HG03457 (cell line): ENCODE measurements around the gene AUP1.
"Not testable (repeated sequence)": the region's sequence is repeated elsewhere in the genome, so short reads cannot be mapped to it uniquely, and the experiment has no call there.

Experiments used
- ATAC-seq: cut with Tn5 transposase; IDR thresholded peaks from one replicate; pipeline ENCODE4 v1.9.1; 2021; ENCODE audit warnings: moderate number of reproducible peaks; ENCODE audit not compliant: unreplicated experiment

AUP1 gene

GRCh38 chr2:74529357-74530238 is at the start of gene AUP1, which contains the start of gene HTRA2:
TSS of gene AUP1 (minus strand) at chr2:74529706. CDS start at chr2:74529629, 77 bp downstream.
TSS of gene HTRA2 (plus strand) at chr2:74529933. CDS start at chr2:74530007, 74 bp downstream.
- peak; percentile 76 for ATAC-seq

GRCh38 chr2:74578408-74578807 is 48.9 kb upstream of the AUP1 start:
- ATAC-seq, result no peak

- ATAC-seq, result no peak
Measured at GRCh38 chr2:74577448-74577847, 47.9 kb upstream of the AUP1 start.

GRCh38 chr2:74576863-74577229 is 47.3 kb upstream of the AUP1 start:
- no peak for ATAC-seq

- ATAC-seq, result no peak
Measured at GRCh38 chr2:74576211-74576862, 46.8 kb upstream of the AUP1 start.

GRCh38 chr2:74575320-74575719 is 45.8 kb upstream of the AUP1 start:
- ATAC-seq, result no peak

GRCh38 chr2:74573747-74574562 is 44.4 kb upstream of the AUP1 start:
- no peak for ATAC-seq

- ATAC-seq, result no peak
Measured at GRCh38 chr2:74572178-74572925, 42.8 kb upstream of the AUP1 start.

GRCh38 chr2:74571058-74571457 is 41.6 kb upstream of the AUP1 start:
- ATAC-seq, result peak; percentile 71

GRCh38 chr2:74569686-74570085 is 40.2 kb upstream of the AUP1 start:
- no peak for ATAC-seq

- no peak for ATAC-seq
Measured at GRCh38 chr2:74567881-74568280, 38.4 kb upstream of the AUP1 start.

GRCh38 chr2:74566754-74567085 is 37.2 kb upstream of the AUP1 start:
- no peak for ATAC-seq

GRCh38 chr2:74566076-74566753 is 36.7 kb upstream of the AUP1 start:
- no peak for ATAC-seq

GRCh38 chr2:74564222-74564621 is 34.7 kb upstream of the AUP1 start:
- no peak for ATAC-seq

- no peak for ATAC-seq
Measured at GRCh38 chr2:74562126-74562775, 32.7 kb upstream of the AUP1 start.

- ATAC-seq, result not testable (repeated sequence)
Measured at GRCh38 chr2:74561022-74561421, 31.5 kb upstream of the AUP1 start.

- ATAC-seq, result no peak
Measured at GRCh38 chr2:74560591-74560990, 31.1 kb upstream of the AUP1 start.

- no peak for ATAC-seq
Measured at GRCh38 chr2:74559912-74560311, 30.4 kb upstream of the AUP1 start.
